GM12878 (cell line): ENCODE results near the gene LMO7. TPM values are rescaled to one million over a fixed set of nuclear protein-coding genes. Genes with fewer than 3 reads are reported as not detected.

Source experiments
- ATAC-seq: fragments of 200-7000 bp; cut with Tn5 transposase; 3 replicates; pipeline ENCODE4 v1.9.1; 2020; ENCODE audit warnings: mild to moderate bottlenecking, moderate library complexity
- BruUV-seq: library from RNA; stranded (reverse); fragments of 400-500 nt; replicated peaks from 2 replicates; lab custom pipeline; 2021; lab: Mats Ljungman, UMichigan
- CTCF ChIA-PET: fragments of 300-600 bp; sonication (Branson Sonifier 250); formaldehyde crosslinking; extraction: SDS; loops from one replicate; lab custom pipeline; 2021; ENCODE audit warnings: inconsistent platforms; lab: Yijun Ruan, JAX
- POLR2A ChIA-PET: fragments of 350-600 bp; formaldehyde crosslinking; extraction: SDS; loops from one replicate; lab custom pipeline; 2021; ENCODE audit warnings: inconsistent platforms; lab: Charles Lee
- RAD21 ChIA-PET: fragments of 300-600 bp; sonication (Branson Sonifier 250); formaldehyde crosslinking; loops from one replicate; lab custom pipeline; 2023; ENCODE audit warnings: antibody characterized with exemption; ENCODE audit not compliant: unreplicated experiment; lab: Charles Lee
- SMC1A ChIA-PET: fragments of 300-600 bp; sonication (Branson Sonifier 250); formaldehyde crosslinking; loops from one replicate; lab custom pipeline; 2023; ENCODE audit not compliant: unreplicated experiment, uncharacterized antibody; lab: Charles Lee
- DNase-seq: peaks from one replicate; pipeline ENCODE4 v3.0.0-alpha.2; 2011; ENCODE audit warnings: low read depth, low spot score
- FAIRE-seq: peaks from 3 replicates; lab custom pipeline; 2011; peaks lifted over from hg19 to GRCh38; lab: Jason Lieb, UNC
- H2AFZ ChIP-seq: 2 replicates; pipeline ENCODE4 v1.6.0; 2011; ENCODE audit warnings: low read depth, low read length, control low read depth; ENCODE audit not compliant: control insufficient read depth
- H3K27ac ChIP-seq: 2 replicates; pipeline ENCODE4 v1.5.1; 2011; ENCODE audit warnings: control low read depth; ENCODE audit not compliant: control insufficient read depth, insufficient read depth
- H3K27me3 ChIP-seq, 2 experiments: replicated peaks in 1 of 2; 2 replicates each; pipeline versions ENCODE4 v1.6.0 to v1.6.1; 2011; ENCODE audit warnings: low read length in 1 of 2; ENCODE audit not compliant: control insufficient read depth in 2 of 2, insufficient read depth in 2 of 2
- H3K36me3 ChIP-seq, 2 experiments: 2 replicates each; pipeline ENCODE4 v1.5.1; 2011; ENCODE audit warnings: low read length in 1 of 2; ENCODE audit not compliant: control insufficient read depth in 2 of 2, insufficient read depth in 2 of 2
- H3K4me1 ChIP-seq: 2 replicates; pipeline ENCODE4 v1.6.1; 2011; ENCODE audit warnings: mild to moderate bottlenecking, low read length, moderate library complexity, mixed read lengths; ENCODE audit not compliant: control insufficient read depth, insufficient read depth
- H3K4me2 ChIP-seq: 2 replicates; pipeline ENCODE4 v1.6.0; 2011; ENCODE audit warnings: control low read depth; ENCODE audit not compliant: control insufficient read depth, insufficient read depth
- H3K4me3 ChIP-seq: fragments of 200-600 bp; sonication (generic); 2 replicates; pipeline ENCODE4 v1.5.1; 2016
- H3K79me2 ChIP-seq: 2 replicates; pipeline ENCODE4 v1.6.0; 2011; ENCODE audit warnings: low read length; ENCODE audit not compliant: control insufficient read depth, insufficient read depth
- H3K9ac ChIP-seq: 2 replicates; pipeline ENCODE4 v1.8.0; 2011; ENCODE audit warnings: low read length, control low read depth, mixed read lengths; ENCODE audit not compliant: control insufficient read depth, insufficient read depth
- H3K9me3 ChIP-seq: replicated peaks from 3 replicates; pipeline ENCODE4 v1.5.1; 2011; ENCODE audit warnings: mild to moderate bottlenecking, low read length; ENCODE audit not compliant: control insufficient read depth, insufficient read depth
- H4K20me1 ChIP-seq: 2 replicates; pipeline ENCODE4 v1.6.0; 2011; ENCODE audit not compliant: control insufficient read depth, insufficient read depth
- HCFC1 ChIP-seq: fragments of 150-350 bp; IDR thresholded peaks from 2 replicates; pipeline ENCODE4 v1.6.1; 2014; ENCODE audit warnings: low read length
- HDGF ChIP-seq: fragments of 450-650 bp; IDR thresholded peaks from 2 replicates; pipeline ENCODE4 v1.6.1; 2016; ENCODE audit warnings: antibody characterized with exemption
- IKZF2 ChIP-seq, 2 experiments: fragments of 450-650 bp; IDR thresholded peaks; 2 replicates each; pipeline ENCODE4 v1.6.1; 2017; ENCODE audit warnings: mild to moderate bottlenecking in 2 of 2, moderate library complexity in 2 of 2
- NFYA ChIP-seq: IDR thresholded peaks from 2 replicates; pipeline ENCODE4 v1.6.1; 2011; ENCODE audit warnings: low read depth, mild to moderate bottlenecking, low read length, improper control_type of control experiment, borderline replicate concordance
- NR2C2 ChIP-seq: IDR thresholded peaks from 2 replicates; pipeline ENCODE4 v1.6.1; 2011; ENCODE audit warnings: borderline replicate concordance, low read depth; ENCODE audit not compliant: control insufficient read depth, insufficient read length
- ZNF24 ChIP-seq: fragments of 450-650 bp; IDR thresholded peaks from 2 replicates; pipeline ENCODE4 v1.6.1; 2017; ENCODE audit warnings: antibody characterized with exemption, mild to moderate bottlenecking
- WGBS: methylation state at CpG from one replicate; pipeline ENCODE4 v1.1.6; 2016; ENCODE audit warnings: low lambda C conversion rate; ENCODE audit not compliant: insufficient replicate concordance, insufficient coverage; ENCODE audit errors: missing lambda C conversion rate; 5-methylcytosine and 5-hydroxymethylcytosine counted together
- in situ Hi-C: fragments of 300-500 bp; cut with MboI; formaldehyde crosslinking; loops from 9 replicates; pipeline ENCODE4 v1.14.3; 2018; ENCODE audit warnings: mixed read lengths
- intact Hi-C: fragments of 100-400 bp; cut with micrococcal nuclease; formaldehyde crosslinking; loops from one replicate; pipeline ENCODE4 v1.14.2; 2022; ENCODE audit not compliant: unreplicated experiment
- polyA plus RNA-seq, 11 experiments: library from polyadenylated mRNA; depleted of rRNA in 4 of 11; unstranded in 6 of 11; stranded (reverse) in 5 of 11; fragments of >200 nt; fragmentation: Nextera tagmentation in 4 of 11; fragmentation: Illumina TruSeq in 1 of 11; extraction: Ambion mirVana in 4 of 11; extraction: Trizol in 1 of 11; gene quantifications; 1 replicate in 1 of 11; 2 replicates in 10 of 11; pipeline versions ENCODE4 v1.2.1 to v1.2.3, GENCODE V29; 2011 to 2016; ENCODE audit warnings: inconsistent platforms in 2 of 11, missing spikeins in 2 of 11, low read depth in 1 of 11
- total RNA-seq, 4 experiments: library from RNA; depleted of rRNA in 3 of 4; stranded (reverse); fragments of >200 nt in 3 of 4; fragmentation: Illumina TruSeq in 1 of 4; extraction: Trizol in 1 of 4; gene quantifications; 2 replicates each; pipeline versions ENCODE4 v1.2.1 to v1.2.3, GENCODE V29; 2013 to 2021
- TF ChIP-seq, protein P1 (sequence below): fragments of 450-650 bp; conservative IDR thresholded peaks from 2 replicates; pipeline ENCODE4 v1.6.1; 2017; ENCODE audit warnings: mild to moderate bottlenecking, moderate library complexity
- TF ChIP-seq, protein P2 (sequence below): fragments of 450-650 bp; IDR thresholded peaks from 2 replicates; pipeline ENCODE4 v1.6.1; 2016; ENCODE audit warnings: mild to moderate bottlenecking
- TF ChIP-seq, protein P3 (sequence below): fragments of 450-650 bp; IDR thresholded peaks from 2 replicates; pipeline ENCODE4 v1.6.1; 2018; ENCODE audit warnings: borderline replicate concordance, mild to moderate bottlenecking; ENCODE audit not compliant: partially characterized antibody
- TF ChIP-seq, protein P4 (sequence below), 3 experiments: IDR thresholded peaks in 2 of 3; conservative IDR thresholded peaks in 1 of 3; 2 replicates each; pipeline ENCODE4 v1.5.1; 2011; ENCODE audit warnings: low read depth in 3 of 3, low read length in 3 of 3, mild to moderate bottlenecking in 3 of 3, control low read depth in 2 of 3, moderate library complexity in 2 of 3, inconsistent platforms in 1 of 3, mixed read lengths in 1 of 3; ENCODE audit not compliant: control insufficient read depth in 2 of 3, insufficient read depth in 1 of 3; ENCODE audit errors: extremely low read depth in 1 of 3

Gene LMO7
- total and polyA plus RNA-seq, 10 of the 15 experiments (the other 5 are each of a cell fraction or from before 2014, with no cell fraction given): 8.5 to 67.8 (median 36.8) TPM

DNA sequence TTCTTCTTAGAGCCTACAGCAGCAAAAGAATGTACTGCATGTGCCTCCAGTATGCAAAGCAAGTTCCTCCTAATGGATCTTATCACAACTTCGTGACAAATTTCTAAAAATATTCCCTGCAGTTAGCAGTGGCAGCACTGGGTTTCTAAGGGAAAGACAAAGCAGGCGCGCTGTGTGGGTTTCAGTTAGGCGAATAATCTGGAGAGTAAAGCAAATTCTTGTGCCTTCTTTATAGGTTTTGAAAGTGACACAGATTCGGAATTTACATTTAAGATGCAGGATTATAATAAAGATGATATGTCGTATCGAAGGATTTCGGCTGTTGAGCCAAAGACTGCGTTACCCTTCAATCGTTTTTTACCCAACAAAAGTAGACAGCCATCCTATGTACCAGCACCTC, 167.9 kb downstream of the LMO7 start (continued):
- TF ChIP-seq, protein P1, sequence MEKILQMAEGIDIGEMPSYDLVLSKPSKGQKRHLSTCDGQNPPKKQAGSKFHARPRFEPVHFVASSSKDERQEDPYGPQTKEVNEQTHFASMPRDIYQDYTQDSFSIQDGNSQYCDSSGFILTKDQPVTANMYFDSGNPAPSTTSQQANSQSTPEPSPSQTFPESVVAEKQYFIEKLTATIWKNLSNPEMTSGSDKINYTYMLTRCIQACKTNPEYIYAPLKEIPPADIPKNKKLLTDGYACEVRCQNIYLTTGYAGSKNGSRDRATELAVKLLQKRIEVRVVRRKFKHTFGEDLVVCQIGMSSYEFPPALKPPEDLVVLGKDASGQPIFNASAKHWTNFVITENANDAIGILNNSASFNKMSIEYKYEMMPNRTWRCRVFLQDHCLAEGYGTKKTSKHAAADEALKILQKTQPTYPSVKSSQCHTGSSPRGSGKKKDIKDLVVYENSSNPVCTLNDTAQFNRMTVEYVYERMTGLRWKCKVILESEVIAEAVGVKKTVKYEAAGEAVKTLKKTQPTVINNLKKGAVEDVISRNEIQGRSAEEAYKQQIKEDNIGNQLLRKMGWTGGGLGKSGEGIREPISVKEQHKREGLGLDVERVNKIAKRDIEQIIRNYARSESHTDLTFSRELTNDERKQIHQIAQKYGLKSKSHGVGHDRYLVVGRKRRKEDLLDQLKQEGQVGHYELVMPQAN: no peak
- no peak for TF ChIP-seq NFYA
- TF ChIP-seq, protein P2, sequence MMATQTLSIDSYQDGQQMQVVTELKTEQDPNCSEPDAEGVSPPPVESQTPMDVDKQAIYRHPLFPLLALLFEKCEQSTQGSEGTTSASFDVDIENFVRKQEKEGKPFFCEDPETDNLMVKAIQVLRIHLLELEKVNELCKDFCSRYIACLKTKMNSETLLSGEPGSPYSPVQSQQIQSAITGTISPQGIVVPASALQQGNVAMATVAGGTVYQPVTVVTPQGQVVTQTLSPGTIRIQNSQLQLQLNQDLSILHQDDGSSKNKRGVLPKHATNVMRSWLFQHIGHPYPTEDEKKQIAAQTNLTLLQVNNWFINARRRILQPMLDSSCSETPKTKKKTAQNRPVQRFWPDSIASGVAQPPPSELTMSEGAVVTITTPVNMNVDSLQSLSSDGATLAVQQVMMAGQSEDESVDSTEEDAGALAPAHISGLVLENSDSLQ: no peak
- TF ChIP-seq HDGF: no peak
- no peak for TF ChIP-seq ZNF24
- TF ChIP-seq NR2C2: no peak

DNA sequence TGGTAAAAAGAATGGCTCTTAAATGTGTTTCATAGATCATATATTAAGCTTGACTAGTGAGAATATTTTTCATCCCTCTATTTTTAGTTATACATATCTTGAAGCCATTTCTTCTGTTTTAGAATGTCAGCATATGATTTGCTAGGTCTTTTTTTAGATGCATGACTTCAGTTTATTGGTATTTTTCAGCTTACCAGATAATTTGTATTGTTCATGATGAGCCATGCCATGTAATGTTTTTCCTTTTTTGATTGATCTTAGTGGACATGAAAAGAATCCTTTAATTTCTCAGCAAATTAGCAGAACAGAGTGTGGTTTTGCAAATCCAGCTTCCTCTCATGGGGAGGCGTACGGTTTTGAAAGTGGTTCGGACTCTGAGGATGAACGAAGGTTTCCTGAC, 168.5 kb downstream of the LMO7 start:
- in situ Hi-C loops (no loop called here), intact Hi-C loops (no loop called here)
- no peaks in the 10 kb centered on the region for H3K4me1 ChIP-seq
- ChIA-PET RAD21 (interaction anchor here (1.3 kb wide), 1 partner anchor 109 kb away, joined by 3 read pairs; no protein-coding TSS in a partner anchor), SMC1A (interaction anchor here (1.1 to 2.7 kb wide), 3 partner anchors 9 to 43 kb away, joined by 3 to 11 read pairs (median 4); no protein-coding TSS in a partner anchor), CTCF (interaction anchor here (4.1 kb wide), 1 partner anchor 108 kb away, joined by 18 read pairs; no protein-coding TSS in a partner anchor), POLR2A (no interaction called here)
- no peaks in the 10 kb centered on the region for H3K36me3 ChIP-seq
- TF ChIP-seq HCFC1 (no peak), IKZF2 (IDR thresholded peaks at IDR 0.05) (no peak)
- TF ChIP-seq, protein P3, sequence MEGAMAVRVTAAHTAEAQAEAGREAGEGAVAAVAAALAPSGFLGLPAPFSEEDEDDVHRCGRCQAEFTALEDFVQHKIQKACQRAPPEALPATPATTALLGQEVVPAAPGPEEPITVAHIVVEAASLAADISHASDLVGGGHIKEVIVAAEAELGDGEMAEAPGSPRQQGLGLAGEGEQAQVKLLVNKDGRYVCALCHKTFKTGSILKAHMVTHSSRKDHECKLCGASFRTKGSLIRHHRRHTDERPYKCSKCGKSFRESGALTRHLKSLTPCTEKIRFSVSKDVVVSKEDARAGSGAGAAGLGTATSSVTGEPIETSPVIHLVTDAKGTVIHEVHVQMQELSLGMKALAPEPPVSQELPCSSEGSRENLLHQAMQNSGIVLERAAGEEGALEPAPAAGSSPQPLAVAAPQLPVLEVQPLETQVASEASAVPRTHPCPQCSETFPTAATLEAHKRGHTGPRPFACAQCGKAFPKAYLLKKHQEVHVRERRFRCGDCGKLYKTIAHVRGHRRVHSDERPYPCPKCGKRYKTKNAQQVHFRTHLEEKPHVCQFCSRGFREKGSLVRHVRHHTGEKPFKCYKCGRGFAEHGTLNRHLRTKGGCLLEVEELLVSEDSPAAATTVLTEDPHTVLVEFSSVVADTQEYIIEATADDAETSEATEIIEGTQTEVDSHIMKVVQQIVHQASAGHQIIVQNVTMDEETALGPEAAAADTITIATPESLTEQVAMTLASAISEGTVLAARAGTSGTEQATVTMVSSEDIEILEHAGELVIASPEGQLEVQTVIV: no peak
- TF ChIP-seq, protein P4, sequence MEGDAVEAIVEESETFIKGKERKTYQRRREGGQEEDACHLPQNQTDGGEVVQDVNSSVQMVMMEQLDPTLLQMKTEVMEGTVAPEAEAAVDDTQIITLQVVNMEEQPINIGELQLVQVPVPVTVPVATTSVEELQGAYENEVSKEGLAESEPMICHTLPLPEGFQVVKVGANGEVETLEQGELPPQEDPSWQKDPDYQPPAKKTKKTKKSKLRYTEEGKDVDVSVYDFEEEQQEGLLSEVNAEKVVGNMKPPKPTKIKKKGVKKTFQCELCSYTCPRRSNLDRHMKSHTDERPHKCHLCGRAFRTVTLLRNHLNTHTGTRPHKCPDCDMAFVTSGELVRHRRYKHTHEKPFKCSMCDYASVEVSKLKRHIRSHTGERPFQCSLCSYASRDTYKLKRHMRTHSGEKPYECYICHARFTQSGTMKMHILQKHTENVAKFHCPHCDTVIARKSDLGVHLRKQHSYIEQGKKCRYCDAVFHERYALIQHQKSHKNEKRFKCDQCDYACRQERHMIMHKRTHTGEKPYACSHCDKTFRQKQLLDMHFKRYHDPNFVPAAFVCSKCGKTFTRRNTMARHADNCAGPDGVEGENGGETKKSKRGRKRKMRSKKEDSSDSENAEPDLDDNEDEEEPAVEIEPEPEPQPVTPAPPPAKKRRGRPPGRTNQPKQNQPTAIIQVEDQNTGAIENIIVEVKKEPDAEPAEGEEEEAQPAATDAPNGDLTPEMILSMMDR (IDR thresholded peaks at IDR 0.05 in 2 of 3, conservative IDR thresholded peaks at IDR 0.05 in 1 of 3; ENCODE audit: control insufficient read depth in 2 of 3, extremely low read depth in 1 of 3, insufficient read depth in 1 of 3, low read depth in 3 of 3, low read length in 3 of 3): no peak
- FAIRE-seq (no peak), ATAC-seq (no peak), DNase-seq (no peak)
- no TSS peak for BruUV-seq
- no peak overlapping the region for H2AFZ ChIP-seq
- no peaks in the 10 kb centered on the region for H3K79me2 ChIP-seq
- H3K4me3 ChIP-seq: no peak overlapping the region
- no peaks in the 10 kb centered on the region for H3K27me3 ChIP-seq
- H3K4me2 ChIP-seq: no peak overlapping the region
- no peak overlapping the region for H3K9ac ChIP-seq
- no peak overlapping the region for H3K27ac ChIP-seq
- no peaks in the 10 kb centered on the region for H4K20me1 ChIP-seq
- H3K9me3 ChIP-seq: no peaks in the 10 kb centered on the region; the same call in 2 of the 3 replicates
- WGBS: 98% methylated on average over 4 of the region's 4 CpGs
